Breast epithelium (tissue), 4 donors: ENCODE measurements around the gene RGR. TPM values are rescaled to one million over a fixed set of nuclear protein-coding genes. Genes with fewer than 3 reads are reported as not detected.

ENCODE experiments used
- DNase-seq, 2 donors: peaks; one replicate each; pipeline ENCODE4 v3.0.0-alpha.2; 2019; ENCODE audit warnings: low spot score in 2 of 2
- H3K27ac ChIP-seq, 2 donors: fragments of 200-600 bp; sonication (generic) in 1 of 2; one replicate each; pipeline ENCODE4 v1.5.1; 2016 to 2019; ENCODE audit warnings: mild to moderate bottlenecking in 1 of 2
- H3K27me3 ChIP-seq, 2 donors: fragments of 200-600 bp; sonication (generic) in 1 of 2; one replicate each; pipeline versions ENCODE4 v1.5.1 to v1.6.0; 2017 to 2019; ENCODE audit warnings: control low read depth in 1 of 2, mild to moderate bottlenecking in 1 of 2
- H3K36me3 ChIP-seq: fragments of 200-600 bp; one replicate; pipeline ENCODE4 v1.5.1; 2019
- H3K4me1 ChIP-seq, 2 donors: fragments of 200-600 bp; sonication (generic); one replicate each; pipeline ENCODE4 v1.5.1; 2016 to 2019; ENCODE audit warnings: control low read depth in 1 of 2
- H3K4me3 ChIP-seq, 3 donors: fragments of 200-600 bp; sonication (generic); 1 replicate in 2 of 3; 2 replicates in 1 of 3; pipeline ENCODE4 v1.5.1; 2016 to 2019; ENCODE audit warnings: mild to moderate bottlenecking in 3 of 3, moderate library complexity in 2 of 3
- H3K9me3 ChIP-seq, 2 donors: fragments of 200-600 bp; sonication (generic) in 1 of 2; one replicate each; pipeline ENCODE4 v1.5.1; 2016 to 2019; ENCODE audit warnings: control low read depth in 1 of 2
- POLR2A ChIP-seq: fragments of 450-650 bp; IDR thresholded peaks from one replicate; pipeline ENCODE4 v1.6.1; 2016; ENCODE audit warnings: antibody characterized with exemption, mild to moderate bottlenecking, moderate library complexity
- POLR2AphosphoS5 ChIP-seq, 3 donors: sonication (generic); formaldehyde crosslinking; IDR thresholded peaks; one replicate each; pipeline ENCODE4 v1.6.1; 2017; ENCODE audit warnings: antibody characterized with exemption in 3 of 3
- intact Hi-C: fragments of 100-400 bp; cut with DNase I; formaldehyde crosslinking; loops from one replicate; pipeline ENCODE4 v1.15.1; 2023; ENCODE audit warnings: low total_unique reads
- total RNA-seq, 3 donors: library from RNA; depleted of rRNA; stranded (reverse); fragments of >200 nt; gene quantifications; one replicate each; pipeline ENCODE4 v1.1.0, GENCODE V29; 2016
- TF ChIP-seq, protein P1 (sequence below), 3 donors: fragments of 450-650 bp; IDR thresholded peaks; one replicate each; pipeline ENCODE4 v1.5.1; 2016 to 2017; ENCODE audit warnings: antibody characterized with exemption in 3 of 3, mild to moderate bottlenecking in 3 of 3, moderate library complexity in 3 of 3

RGR gene
- total RNA-seq, 3 donors from 2014 or later = 0.33 to 0.96 (median 0.59) TPM

- Histone ChIP-seq H3K27me3 (peaks cover 0 to 4% of the 10 kb centered on the region in 2 donors), H3K4me3 (no peak overlapping the region), H3K36me3 (no peaks in the 10 kb centered on the region), H3K9me3 (no peaks in the 10 kb centered on the region), H3K27ac (no peak overlapping the region), H3K4me1 (no peaks in the 10 kb centered on the region)
- TF ChIP-seq POLR2A (no peak), POLR2AphosphoS5 (IDR thresholded peaks at IDR 0.05) (no peak)
- TF ChIP-seq, protein P1, sequence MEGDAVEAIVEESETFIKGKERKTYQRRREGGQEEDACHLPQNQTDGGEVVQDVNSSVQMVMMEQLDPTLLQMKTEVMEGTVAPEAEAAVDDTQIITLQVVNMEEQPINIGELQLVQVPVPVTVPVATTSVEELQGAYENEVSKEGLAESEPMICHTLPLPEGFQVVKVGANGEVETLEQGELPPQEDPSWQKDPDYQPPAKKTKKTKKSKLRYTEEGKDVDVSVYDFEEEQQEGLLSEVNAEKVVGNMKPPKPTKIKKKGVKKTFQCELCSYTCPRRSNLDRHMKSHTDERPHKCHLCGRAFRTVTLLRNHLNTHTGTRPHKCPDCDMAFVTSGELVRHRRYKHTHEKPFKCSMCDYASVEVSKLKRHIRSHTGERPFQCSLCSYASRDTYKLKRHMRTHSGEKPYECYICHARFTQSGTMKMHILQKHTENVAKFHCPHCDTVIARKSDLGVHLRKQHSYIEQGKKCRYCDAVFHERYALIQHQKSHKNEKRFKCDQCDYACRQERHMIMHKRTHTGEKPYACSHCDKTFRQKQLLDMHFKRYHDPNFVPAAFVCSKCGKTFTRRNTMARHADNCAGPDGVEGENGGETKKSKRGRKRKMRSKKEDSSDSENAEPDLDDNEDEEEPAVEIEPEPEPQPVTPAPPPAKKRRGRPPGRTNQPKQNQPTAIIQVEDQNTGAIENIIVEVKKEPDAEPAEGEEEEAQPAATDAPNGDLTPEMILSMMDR (IDR thresholded peaks at IDR 0.05) = no peak
- no peak for DNase-seq
- intact Hi-C loops = no loop called here
These were observed 45.4 kb downstream of the RGR start for GRCh38 chr10:84290235-84290634.

DNA sequence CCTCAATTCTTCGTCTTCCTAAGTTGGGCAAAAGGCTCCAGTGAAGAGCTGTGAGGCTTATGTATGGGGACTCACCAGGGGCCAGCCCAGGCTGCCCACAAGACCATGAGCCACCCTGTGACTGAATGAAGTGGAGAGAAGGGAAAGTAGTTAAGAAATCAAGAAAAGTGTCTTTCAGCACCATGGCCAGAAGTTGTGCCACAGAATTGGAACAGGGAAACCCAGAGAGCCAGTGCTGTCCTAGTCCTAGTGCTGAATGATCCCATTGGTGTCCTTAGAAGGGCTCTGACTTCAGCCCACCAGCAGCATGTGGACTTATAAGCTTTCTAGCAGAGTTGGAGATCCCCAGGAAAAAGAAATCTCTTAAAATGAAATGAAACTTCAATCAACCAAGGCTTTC lies 46.5 kb downstream of the RGR start:
- Histone ChIP-seq H3K36me3 (no peaks in the 10 kb centered on the region), H3K4me1 (no peaks in the 10 kb centered on the region), H3K4me3 (no peak overlapping the region), H3K27ac (no peak overlapping the region), H3K9me3 (no peaks in the 10 kb centered on the region), H3K27me3 (peaks cover 0 to 4% of the 10 kb centered on the region in 2 donors)
- DNase-seq = no peak
- TF ChIP-seq, protein P1 (IDR thresholded peaks at IDR 0.05) = no peak
- TF ChIP-seq POLR2AphosphoS5 (IDR thresholded peaks at IDR 0.05) (no peak), POLR2A (no peak)
- intact Hi-C loops = no loop called here

DNA sequence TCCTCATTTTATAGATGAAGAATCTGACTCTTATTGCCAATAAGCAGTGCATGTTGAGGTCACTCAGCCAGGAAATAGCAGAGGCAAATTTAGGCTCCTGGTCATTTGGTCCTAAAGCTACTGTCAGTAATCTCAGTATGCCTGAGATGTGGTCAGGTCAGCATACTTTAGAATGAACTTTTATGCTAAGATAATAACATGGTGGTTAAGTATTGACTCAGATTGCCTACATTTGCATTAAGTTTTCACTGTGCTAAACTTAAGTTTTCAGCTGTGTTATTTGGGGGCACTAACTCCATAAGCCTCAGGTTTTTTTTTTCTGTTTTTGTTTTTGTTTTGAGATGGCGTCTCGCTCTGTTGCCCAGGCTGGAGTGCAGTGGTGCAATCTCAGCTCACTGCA lies 47.6 kb downstream of the RGR start:
- H3K27me3 ChIP-seq = peaks cover 0 to 4% of the 10 kb centered on the region in 2 donors
- intact Hi-C loops = no loop called here
- H3K27ac ChIP-seq = no peak overlapping the region
- H3K4me1 ChIP-seq = no peaks in the 10 kb centered on the region
- no peak for DNase-seq
- TF ChIP-seq POLR2AphosphoS5 (IDR thresholded peaks at IDR 0.05) = no peak
- TF ChIP-seq POLR2A = no peak
- TF ChIP-seq, protein P1 (IDR thresholded peaks at IDR 0.05) = no peak
- H3K9me3 ChIP-seq = no peaks in the 10 kb centered on the region
- no peaks in the 10 kb centered on the region for H3K36me3 ChIP-seq
- no peak overlapping the region for H3K4me3 ChIP-seq

- H3K27ac ChIP-seq = no peak overlapping the region
- TF ChIP-seq POLR2A (no peak), POLR2AphosphoS5 (IDR thresholded peaks at IDR 0.05) (no peak)
- TF ChIP-seq, protein P1 (IDR thresholded peaks at IDR 0.05) = no peak
- DNase-seq = no peak
- intact Hi-C loops = no loop called here
- H3K36me3 ChIP-seq = no peaks in the 10 kb centered on the region
- no peaks in the 10 kb centered on the region for H3K4me1 ChIP-seq
- H3K4me3 ChIP-seq = no peak overlapping the region
- peaks cover 0 to 2% of the 10 kb centered on the region in 2 donors for H3K27me3 ChIP-seq
- H3K9me3 ChIP-seq = no peaks in the 10 kb centered on the region
These were observed 48.3 kb downstream of the RGR start for GRCh38 chr10:84293171-84293570.

- Histone ChIP-seq H3K27me3 (no peaks in the 10 kb centered on the region), H3K9me3 (no peaks in the 10 kb centered on the region), H3K36me3 (no peaks in the 10 kb centered on the region), H3K4me1 (no peaks in the 10 kb centered on the region), H3K27ac (no peak overlapping the region), H3K4me3 (no peak overlapping the region)
- TF ChIP-seq POLR2AphosphoS5 (IDR thresholded peaks at IDR 0.05) = no peak
- intact Hi-C loops = no loop called here
- DNase-seq = no peak
These were observed 48.7 kb downstream of the RGR start for GRCh38 chr10:84293574-84294016.
